Effector memory CD8-positive, alpha-beta T cell (primary cell): Measurements from ENCODE around the gene EREG.
"Not testable (repeated sequence)": the region's sequence is repeated elsewhere in the genome, so short reads cannot be mapped to it uniquely, and the experiment has no call there.

Experiments used
- ATAC-seq: fragments of 150-1000 bp; cut with Tn5 transposase; replicated peaks from 2 replicates; pipeline ENCODE4 v1.10.0; 2021; ENCODE audit warnings: mild to moderate bottlenecking, moderate library complexity
- DNase-seq, 3 experiments: peaks; one replicate each; pipeline ENCODE4 v3.0.0; 2021
- H3K27ac Mint-ChIP-seq, 2 donors: one replicate each; pipeline ENCODE4 v1.8.0; 2022; ENCODE audit warnings: mild to moderate bottlenecking in 2 of 2, mixed read lengths in 2 of 2, moderate library complexity in 2 of 2
- H3K27me3 Mint-ChIP-seq, 2 donors: one replicate each; pipeline ENCODE4 v1.8.0; 2022; ENCODE audit warnings: mixed read lengths in 2 of 2
- H3K36me3 Mint-ChIP-seq: one replicate; pipeline ENCODE4 v1.8.0; 2022; ENCODE audit warnings: mild to moderate bottlenecking, moderate library complexity, mixed read lengths; ENCODE audit not compliant: insufficient read depth
- H3K4me1 Mint-ChIP-seq, 2 donors: one replicate each; pipeline ENCODE4 v1.8.0; 2022; ENCODE audit warnings: low read depth in 2 of 2, mixed read lengths in 2 of 2
- H3K4me3 Mint-ChIP-seq, 2 donors: one replicate each; pipeline ENCODE4 v1.8.0; 2022; ENCODE audit warnings: mild to moderate bottlenecking in 2 of 2, mixed read lengths in 2 of 2, moderate library complexity in 2 of 2
- H3K9me3 Mint-ChIP-seq, 2 donors: one replicate each; pipeline ENCODE4 v1.8.0; 2022; ENCODE audit warnings: mixed read lengths in 2 of 2

The EREG gene

GRCh38 chr4:74379912-74380311 lies 15.0 kb downstream of the EREG start:
- Mint-ChIP-seq H3K36me3 (no peaks in the 10 kb centered on the region), H3K27me3 (peaks cover 7 to 8% of the 10 kb centered on the region in 2 donors), H3K4me1 (no peaks in the 10 kb centered on the region), H3K27ac (no peak overlapping the region), H3K4me3 (no peak overlapping the region), H3K9me3 (no peaks in the 10 kb centered on the region)
- ATAC-seq (no peak), DNase-seq (no peak)

DNA sequence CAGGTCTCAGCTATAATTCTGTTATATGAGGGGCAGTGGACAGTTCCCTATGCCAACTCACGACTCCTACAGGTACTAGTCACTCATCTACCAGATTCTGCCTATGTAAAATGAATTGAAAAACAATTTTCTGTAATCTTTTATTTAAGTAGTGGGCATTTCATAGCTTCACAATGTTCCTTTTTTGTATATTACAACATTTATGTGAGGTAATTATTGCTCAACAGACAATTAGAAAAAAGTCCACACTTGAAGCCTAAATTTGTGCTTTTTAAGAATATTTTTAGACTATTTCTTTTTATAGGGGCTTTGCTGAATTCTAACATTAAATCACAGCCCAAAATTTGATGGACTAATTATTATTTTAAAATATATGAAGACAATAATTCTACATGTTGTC lies 20.4 kb downstream of the EREG start:
- ATAC-seq (no peak), DNase-seq (no peak)
- H3K4me3 Mint-ChIP-seq, result no peak overlapping the region
- peaks cover 7 to 16% of the 10 kb centered on the region in 2 donors for H3K27me3 Mint-ChIP-seq
- no peaks in the 10 kb centered on the region for H3K36me3 Mint-ChIP-seq
- H3K27ac Mint-ChIP-seq, result no peak overlapping the region
- H3K9me3 Mint-ChIP-seq, result no peaks in the 10 kb centered on the region
- no peaks in the 10 kb centered on the region for H3K4me1 Mint-ChIP-seq

GRCh38 chr4:74386159-74386558 lies 21.2 kb downstream of the EREG start:
- no peaks in the 10 kb centered on the region for H3K4me1 Mint-ChIP-seq
- no peak overlapping the region for H3K27ac Mint-ChIP-seq
- ATAC-seq (no peak), DNase-seq (no peak)
- H3K36me3 Mint-ChIP-seq, result no peaks in the 10 kb centered on the region
- peaks cover 7 to 16% of the 10 kb centered on the region in 2 donors for H3K27me3 Mint-ChIP-seq
- H3K4me3 Mint-ChIP-seq, result no peak overlapping the region
- no peaks in the 10 kb centered on the region for H3K9me3 Mint-ChIP-seq

DNA sequence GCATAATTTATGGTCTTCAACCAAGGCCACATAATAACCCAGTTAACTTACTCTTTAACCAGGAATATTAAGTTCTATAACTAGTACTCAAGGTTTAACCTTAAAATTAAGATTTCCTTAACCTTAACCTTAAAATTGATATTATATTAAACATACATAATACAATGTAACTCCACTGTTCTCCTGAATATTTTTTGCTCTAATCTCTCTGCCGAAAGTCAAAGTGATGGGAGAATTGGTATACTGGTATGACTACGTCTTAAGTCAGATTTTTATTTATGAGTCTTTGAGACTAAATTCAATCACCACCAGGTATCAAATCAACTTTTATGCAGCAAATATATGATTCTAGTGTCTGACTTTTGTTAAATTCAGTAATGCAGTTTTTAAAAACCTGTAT lies 22.8 kb downstream of the EREG start:
- Mint-ChIP-seq H3K27me3 (peaks cover 7 to 12% of the 10 kb centered on the region in 2 donors), H3K36me3 (no peaks in the 10 kb centered on the region), H3K9me3 (no peaks in the 10 kb centered on the region), H3K27ac (no peak overlapping the region), H3K4me1 (no peaks in the 10 kb centered on the region), H3K4me3 (no peak overlapping the region)
- ATAC-seq (no peak), DNase-seq (no peak)

GRCh38 chr4:74389494-74389893 lies 24.5 kb downstream of the EREG start:
- Mint-ChIP-seq H3K4me3 (no peak overlapping the region), H3K9me3 (no peaks in the 10 kb centered on the region), H3K27me3 (peaks cover 7 to 12% of the 10 kb centered on the region in 2 donors), H3K36me3 (no peaks in the 10 kb centered on the region), H3K27ac (no peak overlapping the region), H3K4me1 (no peaks in the 10 kb centered on the region)
- DNase-seq, result no peak
- ATAC-seq, result no peak

GRCh38 chr4:74390677-74391076 lies 25.7 kb downstream of the EREG start:
- Mint-ChIP-seq H3K27me3 (peaks cover 7 to 12% of the 10 kb centered on the region in 2 donors), H3K4me3 (no peak overlapping the region), H3K9me3 (no peaks in the 10 kb centered on the region), H3K27ac (no peak overlapping the region), H3K36me3 (no peaks in the 10 kb centered on the region), H3K4me1 (no peaks in the 10 kb centered on the region)
- DNase-seq (no peak), ATAC-seq (no peak)

DNA sequence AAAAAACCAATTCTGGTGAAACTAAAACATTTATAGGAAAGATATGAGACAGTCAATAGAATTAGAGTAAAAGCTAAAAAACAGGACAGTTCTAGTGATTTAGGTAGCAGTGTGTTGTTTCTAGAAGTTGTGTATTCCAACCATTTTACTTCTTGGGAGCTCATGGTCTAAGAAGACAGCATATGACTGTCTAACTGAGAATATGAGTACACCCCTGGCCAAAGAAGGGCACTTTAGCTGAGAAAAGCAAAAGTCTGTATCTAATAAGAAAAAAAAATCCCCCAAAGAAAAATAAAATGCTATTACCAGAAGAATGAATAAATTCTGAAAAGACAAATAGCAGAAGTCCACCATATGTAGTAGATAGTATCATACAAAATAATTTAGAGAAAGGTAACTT lies 26.4 kb downstream of the EREG start:
- no peak for ATAC-seq
- no peak for DNase-seq
- peaks cover 7 to 12% of the 10 kb centered on the region in 2 donors for H3K27me3 Mint-ChIP-seq
- no peaks in the 10 kb centered on the region for H3K4me1 Mint-ChIP-seq
- H3K36me3 Mint-ChIP-seq, result no peaks in the 10 kb centered on the region
- H3K9me3 Mint-ChIP-seq, result no peaks in the 10 kb centered on the region
- no peak overlapping the region for H3K27ac Mint-ChIP-seq
- H3K4me3 Mint-ChIP-seq, result no peak overlapping the region

DNA sequence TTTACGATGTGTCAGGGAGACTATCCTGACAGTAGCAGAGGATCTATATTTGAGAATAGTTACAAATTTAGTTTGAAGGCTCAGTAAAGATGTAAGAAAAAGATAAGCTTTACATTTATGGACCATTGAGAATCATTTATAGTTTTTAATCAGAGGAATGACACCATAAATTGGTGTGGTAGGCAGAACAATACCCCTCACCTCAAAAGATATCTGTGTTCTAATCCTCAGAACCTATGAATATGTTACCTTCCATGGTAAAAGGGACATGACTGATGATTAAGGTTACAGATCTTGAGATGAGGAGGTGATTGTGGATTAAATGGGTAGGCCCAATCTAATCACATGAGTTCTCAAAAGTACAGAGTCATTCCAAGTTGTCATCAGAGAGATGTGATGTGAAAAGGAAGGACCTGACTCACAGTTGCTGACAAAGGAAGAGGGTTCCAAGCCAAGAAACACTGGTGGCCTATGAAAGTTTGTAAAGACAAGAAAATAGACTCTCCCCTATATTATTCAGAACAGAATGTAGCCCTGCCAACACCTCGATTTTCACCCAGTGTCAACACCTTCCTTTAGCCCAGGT lies 27.0 kb downstream of the EREG start:
- H3K4me3 Mint-ChIP-seq, result no peak overlapping the region
- no peaks in the 10 kb centered on the region for H3K4me1 Mint-ChIP-seq
- H3K9me3 Mint-ChIP-seq, result no peaks in the 10 kb centered on the region
- no peaks in the 10 kb centered on the region for H3K36me3 Mint-ChIP-seq
- no peak overlapping the region for H3K27ac Mint-ChIP-seq
- H3K27me3 Mint-ChIP-seq, result peaks cover 7 to 12% of the 10 kb centered on the region in 2 donors
- DNase-seq (no peak), ATAC-seq (no peak)

- Mint-ChIP-seq H3K27ac (no peak overlapping the region), H3K4me3 (no peak overlapping the region), H3K4me1 (peaks cover 0 to 6% of the 10 kb centered on the region in 2 donors), H3K36me3 (peaks cover 5% of the 10 kb centered on the region), H3K9me3 (no peaks in the 10 kb centered on the region), H3K27me3 (peaks cover 0 to 5% of the 10 kb centered on the region in 2 donors)
- DNase-seq, result no peak
- no peak for ATAC-seq
Observed at GRCh38 chr4:74394476-74395136, 29.7 kb downstream of the EREG start.

DNA sequence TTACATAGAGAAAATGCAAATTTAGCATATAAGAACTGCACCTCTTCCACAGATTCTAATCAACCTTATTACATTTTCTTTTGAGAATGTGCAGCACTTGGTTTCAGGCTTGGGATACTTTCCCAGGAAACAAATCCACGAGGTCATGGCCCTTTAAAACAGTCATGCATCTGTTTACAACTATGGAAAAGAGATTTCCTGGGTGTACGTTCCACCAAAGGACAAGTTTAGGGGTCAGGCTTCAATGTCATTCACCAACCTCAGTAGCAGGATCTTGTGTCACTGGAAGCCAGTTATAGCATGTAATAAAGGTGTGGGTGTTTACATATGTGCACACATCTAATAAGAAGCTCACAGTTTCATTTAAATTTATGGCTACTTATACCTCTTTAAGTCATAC lies 30.7 kb downstream of the EREG start:
- DNase-seq, result no peak
- Mint-ChIP-seq H3K9me3 (no peaks in the 10 kb centered on the region), H3K27me3 (no peaks in the 10 kb centered on the region), H3K27ac (no peak overlapping the region), H3K36me3 (peaks cover 5% of the 10 kb centered on the region), H3K4me3 (no peak overlapping the region), H3K4me1 (peaks cover 0 to 6% of the 10 kb centered on the region in 2 donors)
- no peak for ATAC-seq

GRCh38 chr4:74397748-74398426 lies 32.9 kb downstream of the EREG start:
- Mint-ChIP-seq H3K27ac (peak overlapping the region; percentile 93 to 96), H3K4me1 (peaks cover 0 to 6% of the 10 kb centered on the region in 2 donors), H3K4me3 (peak overlapping the region; percentile 90 to 93), H3K9me3 (no peaks in the 10 kb centered on the region), H3K36me3 (peaks cover 5% of the 10 kb centered on the region), H3K27me3 (no peaks in the 10 kb centered on the region)
- peak; percentile 67 for ATAC-seq
- DNase-seq, result no peak

GRCh38 chr4:74398894-74399589 lies 34.1 kb downstream of the EREG start:
- H3K27me3 Mint-ChIP-seq, H3K4me1 Mint-ChIP-seq, DNase-seq, H3K36me3 Mint-ChIP-seq, H3K9me3 Mint-ChIP-seq, ATAC-seq: not testable (repeated sequence)
- Mint-ChIP-seq H3K27ac (peak overlapping the region in 1 of 2 donors; percentile 93), H3K4me3 (peak overlapping the region; percentile 90 to 93)

- H3K27me3 Mint-ChIP-seq, result no peaks in the 10 kb centered on the region
- no peak for ATAC-seq
- peaks cover 0 to 6% of the 10 kb centered on the region in 2 donors for H3K4me1 Mint-ChIP-seq
- peaks cover 5% of the 10 kb centered on the region for H3K36me3 Mint-ChIP-seq
- H3K27ac Mint-ChIP-seq, result no peak overlapping the region
- DNase-seq, result no peak
- H3K9me3 Mint-ChIP-seq, result no peaks in the 10 kb centered on the region
- H3K4me3 Mint-ChIP-seq, result no peak overlapping the region
Observed at GRCh38 chr4:74400395-74400794, 35.5 kb downstream of the EREG start.
